ENCODE data around the gene MAP3K9. TPM values are rescaled to one million over a fixed set of nuclear protein-coding genes. Genes with fewer than 3 reads are reported as not detected.

The MAP3K9 gene
- total and polyA plus RNA-seq, 2 of the 8 experiments (the other 6 are each of a cell fraction or from before 2014, with no cell fraction given) = 9.8 to 24.7 TPM

DNA sequence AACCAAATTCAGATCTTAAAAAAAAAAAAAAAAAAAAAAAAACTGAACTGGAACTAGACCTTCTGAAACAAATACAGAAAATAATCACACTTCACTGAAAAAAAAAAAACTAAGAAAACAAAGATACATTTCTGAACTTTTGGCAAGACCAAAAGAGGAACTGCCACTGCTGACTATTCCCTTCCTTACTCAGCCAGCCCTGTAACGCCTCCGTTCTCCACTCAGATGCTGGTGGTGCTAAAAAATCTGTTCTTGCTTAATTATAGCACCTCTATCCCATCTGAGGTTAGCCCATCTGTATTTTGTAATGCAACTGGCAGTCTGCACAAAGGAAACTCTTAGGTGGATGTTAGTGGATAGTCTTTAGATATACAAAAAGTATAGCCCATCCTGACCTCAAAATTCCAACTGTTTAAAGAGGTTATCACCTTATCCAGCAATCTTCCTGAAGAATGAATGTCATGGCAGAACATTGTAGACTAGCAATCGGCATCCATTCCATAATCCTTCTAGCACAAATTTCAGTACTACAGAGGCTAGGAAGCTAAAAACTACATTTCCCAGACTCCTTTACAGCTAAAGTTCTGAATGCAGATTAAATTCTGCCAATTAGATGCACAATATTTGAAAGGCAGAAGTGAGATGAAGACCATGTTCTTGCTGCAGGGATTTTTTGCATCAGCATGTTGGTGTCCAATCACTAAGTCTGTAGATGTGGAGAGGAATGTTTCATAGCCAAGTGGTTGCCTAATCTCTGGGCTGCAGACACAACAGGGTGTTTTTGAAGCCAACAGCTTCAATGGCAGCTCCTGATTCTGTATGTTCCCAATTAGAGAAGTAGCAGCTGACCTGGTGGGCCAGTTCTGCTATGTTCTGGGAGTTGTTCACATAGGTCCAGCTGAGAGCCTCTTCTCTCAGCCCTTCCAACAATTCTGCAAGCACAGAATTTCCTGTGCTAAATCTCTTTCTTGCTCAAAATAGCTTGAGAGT is 5.7 kb downstream of the MAP3K9 start:
- POLR2A ChIA-PET (ENCODE audit: partially characterized antibody) = no interaction called here
- Histone ChIP-seq H3K56ac (replicated peaks; ENCODE audit: insufficient read length, low read depth, low read length) (no peak overlapping the region), H4K5ac (ENCODE audit: insufficient read length, low read depth, low read length) (no peak overlapping the region), H3K36me3 (ENCODE audit: control insufficient read depth in 2 of 4, insufficient read depth in 4 of 4, low read length in 3 of 4) (peaks cover 9 to 17% (median 14%) of the 10 kb centered on the region in 4 experiments), H2BK12ac (ENCODE audit: low read depth, low read length) (no peak overlapping the region), H2BK20ac (ENCODE audit: low read length) (no peak overlapping the region), H3K23ac (ENCODE audit: insufficient read length) (no peak overlapping the region), H3K4me3 (ENCODE audit: extremely low read depth in 1 of 4, insufficient read depth in 2 of 4, low read depth in 3 of 4, low read length in 4 of 4) (no peak overlapping the region), H3K18ac (ENCODE audit: extremely low read depth, low read length) (no peak overlapping the region), H4K20me1 (replicated peaks in 1 of 2; ENCODE audit: control insufficient read depth in 1 of 2, insufficient read depth in 2 of 2, low read length in 2 of 2) (peaks cover 5 to 18% of the 10 kb centered on the region in 2 experiments), H3K14ac (ENCODE audit: insufficient read length) (no peak overlapping the region), H3K27ac (ENCODE audit: low read depth, low read length) (no peak overlapping the region), H2BK15ac (ENCODE audit: low read length) (no peak overlapping the region), H3K79me2 (ENCODE audit: control insufficient read depth in 1 of 2, insufficient read depth in 2 of 2, low read length in 2 of 2) (peaks cover 0 to 81% of the 10 kb centered on the region in 2 experiments), H3K9me3 (ENCODE audit: insufficient read depth in 2 of 2, low read depth in 1 of 2, low read length in 1 of 2) (no peaks in the 10 kb centered on the region), H4K91ac (replicated peaks; ENCODE audit: insufficient read length, low read length) (no peak overlapping the region), H2BK5ac (ENCODE audit: low read depth, low read length) (no peak overlapping the region), H2AFZ (ENCODE audit: low read length) (no peak overlapping the region), H4K8ac (ENCODE audit: extremely low read depth, insufficient read depth, low read length) (no peak overlapping the region), H3K4me2 (ENCODE audit: insufficient read depth in 1 of 2, low read depth in 2 of 2, low read length in 2 of 2) (no peak overlapping the region), H3K27me3 (replicated peaks in 1 of 4; ENCODE audit: control insufficient read depth in 3 of 4, extremely low read depth in 1 of 4, insufficient read depth in 3 of 4, low read length in 3 of 4) (no peaks in the 10 kb centered on the region), H3K23me2 (ENCODE audit: low read depth, low read length) (peaks cover 5% of the 10 kb centered on the region), H3K4me1 (replicated peaks in 1 of 4; ENCODE audit: control insufficient read depth in 3 of 4, insufficient read depth in 4 of 4, low read length in 3 of 4) (no peaks in the 10 kb centered on the region), H3K79me1 (ENCODE audit: low read depth, low read length) (peaks cover 11% of the 10 kb centered on the region), H2BK120ac (replicated peaks; ENCODE audit: low read depth, low read length) (no peak overlapping the region), H2AK5ac (ENCODE audit: low read depth, low read length) (no peak overlapping the region), H3K9ac (replicated peaks in 1 of 4; ENCODE audit: extremely low read depth in 1 of 4, low read depth in 3 of 4, low read length in 3 of 4) (no peak overlapping the region), H3K4ac (replicated peaks; ENCODE audit: insufficient read length, low read depth, low read length) (no peak overlapping the region)
- FAIRE-seq (no peak), DNase-seq (ENCODE audit: low read depth in 1 of 2, low spot score in 2 of 2) (no peak)
- WGBS, 2 experiments (ENCODE audit: extremely low coverage in 1 of 2, insufficient coverage in 1 of 2, insufficient read length in 1 of 2, insufficient replicate concordance in 2 of 2, low coverage in 1 of 2, low lambda C conversion rate in 2 of 2, missing lambda C conversion rate in 1 of 2) = 91% methylated on average over 3 of the region's 3 CpGs; no CpG with 5 or more reads in 1 of the 2 experiments
- CTCF ChIA-PET (ENCODE audit: partially characterized antibody) = interaction anchor here (0.6 to 3.5 kb wide), 4 partner anchors 11 to 192 kb away, joined by 3 to 19 read pairs (median 4); no protein-coding TSS in a partner anchor
- no peak for TF ChIP-seq CEBPB (IDR thresholded peaks at IDR 0.05; ENCODE audit: low read depth, low read length)
- no peak for TF ChIP-seq RXRA (IDR thresholded peaks at IDR 0.05; ENCODE audit: insufficient read depth, low read depth, low read length)
- no peak for TF ChIP-seq YY1 (IDR thresholded peaks at IDR 0.05; ENCODE audit: low read depth, low read length)
- no peak for TF ChIP-seq GABPA (IDR thresholded peaks at IDR 0.05; ENCODE audit: borderline replicate concordance, insufficient read depth, low read length)
- no peak for TF ChIP-seq FOSL1 (IDR thresholded peaks at IDR 0.05; ENCODE audit: insufficient read depth, low read depth, low read length)
- TF ChIP-seq CTBP2 (IDR thresholded peaks at IDR 0.05; ENCODE audit: borderline replicate concordance, insufficient read depth, insufficient read length, low read length) = no peak
- TF ChIP-seq POLR2AphosphoS5 (IDR thresholded peaks at IDR 0.05; ENCODE audit: low read depth, low read length) = no peak
- TF ChIP-seq, protein P1, sequence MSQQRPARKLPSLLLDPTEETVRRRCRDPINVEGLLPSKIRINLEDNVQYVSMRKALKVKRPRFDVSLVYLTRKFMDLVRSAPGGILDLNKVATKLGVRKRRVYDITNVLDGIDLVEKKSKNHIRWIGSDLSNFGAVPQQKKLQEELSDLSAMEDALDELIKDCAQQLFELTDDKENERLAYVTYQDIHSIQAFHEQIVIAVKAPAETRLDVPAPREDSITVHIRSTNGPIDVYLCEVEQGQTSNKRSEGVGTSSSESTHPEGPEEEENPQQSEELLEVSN (IDR thresholded peaks at IDR 0.05) = no peak
- TF ChIP-seq EGR1 (IDR thresholded peaks at IDR 0.05; ENCODE audit: borderline replicate concordance, low read depth, low read length) = no peak
- no peak for TF ChIP-seq SP4 (IDR thresholded peaks at IDR 0.05; ENCODE audit: low read length)
- no peak for TF ChIP-seq SP1 (IDR thresholded peaks at IDR 0.05; ENCODE audit: low read depth, low read length)
- TF ChIP-seq RFX5 (IDR thresholded peaks at IDR 0.05; ENCODE audit: borderline replicate concordance, low read depth, low read length) = no peak

All from H1 (cell line).